HG03280 (cell line): ENCODE measurements around the gene LRRC23.
"Not testable (repeated sequence)": the region's sequence is repeated elsewhere in the genome, so short reads cannot be mapped to it uniquely, and the experiment has no call there.

Source experiments
- ATAC-seq: cut with Tn5 transposase; IDR thresholded peaks from one replicate; pipeline ENCODE4 v1.9.1; 2021; ENCODE audit warnings: mild to moderate bottlenecking, moderate library complexity; ENCODE audit not compliant: unreplicated experiment

LRRC23 gene

DNA sequence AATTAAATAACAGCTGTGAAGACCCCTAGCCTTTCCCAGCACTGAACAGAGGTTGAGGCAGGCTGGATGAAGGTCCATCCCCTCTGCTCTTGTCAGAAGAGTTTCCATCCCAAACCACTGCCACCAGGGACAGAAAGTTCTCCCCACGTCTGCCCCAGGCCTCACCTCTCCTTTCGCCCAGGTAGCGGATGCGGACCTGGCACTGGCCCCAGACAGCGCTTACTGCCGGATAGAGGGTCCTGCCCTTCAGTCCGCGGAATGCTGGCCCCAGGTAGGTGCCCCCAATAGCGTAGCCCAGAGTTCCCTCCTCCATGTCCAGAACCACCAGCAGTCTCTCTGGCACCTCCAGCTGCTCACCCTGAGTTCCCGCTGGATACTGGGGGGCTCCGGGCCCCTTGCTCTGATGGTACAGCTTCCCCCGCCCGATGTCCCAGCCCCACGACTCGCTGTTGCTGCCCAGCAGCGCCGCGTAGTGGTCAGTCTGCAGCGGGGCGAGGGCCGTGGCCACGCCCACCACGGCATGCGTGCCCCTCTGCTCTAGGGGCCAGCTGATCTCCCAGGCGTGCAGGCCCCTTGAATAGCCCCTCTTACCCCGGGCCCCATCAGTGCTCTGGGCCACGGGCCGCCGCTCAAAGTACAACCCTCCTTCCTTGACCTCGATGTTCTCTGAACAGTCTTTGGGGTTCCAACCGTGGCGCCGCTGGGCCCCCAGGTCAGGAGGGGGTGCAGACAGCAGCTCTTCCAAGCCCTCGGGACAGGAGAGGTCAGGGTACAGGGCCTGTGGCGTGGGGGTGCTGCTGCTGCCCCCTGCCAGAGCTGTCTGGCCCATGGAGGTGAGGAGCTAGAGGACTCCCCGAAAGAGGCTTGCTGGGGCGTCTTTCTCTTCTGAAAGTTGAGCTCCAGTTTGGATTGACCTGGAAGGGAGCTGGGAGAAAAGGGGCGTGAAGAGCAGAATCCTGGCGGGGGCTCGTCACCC is 32.3 kb upstream of the LRRC23 start:
- peak; percentile 26 for ATAC-seq

DNA sequence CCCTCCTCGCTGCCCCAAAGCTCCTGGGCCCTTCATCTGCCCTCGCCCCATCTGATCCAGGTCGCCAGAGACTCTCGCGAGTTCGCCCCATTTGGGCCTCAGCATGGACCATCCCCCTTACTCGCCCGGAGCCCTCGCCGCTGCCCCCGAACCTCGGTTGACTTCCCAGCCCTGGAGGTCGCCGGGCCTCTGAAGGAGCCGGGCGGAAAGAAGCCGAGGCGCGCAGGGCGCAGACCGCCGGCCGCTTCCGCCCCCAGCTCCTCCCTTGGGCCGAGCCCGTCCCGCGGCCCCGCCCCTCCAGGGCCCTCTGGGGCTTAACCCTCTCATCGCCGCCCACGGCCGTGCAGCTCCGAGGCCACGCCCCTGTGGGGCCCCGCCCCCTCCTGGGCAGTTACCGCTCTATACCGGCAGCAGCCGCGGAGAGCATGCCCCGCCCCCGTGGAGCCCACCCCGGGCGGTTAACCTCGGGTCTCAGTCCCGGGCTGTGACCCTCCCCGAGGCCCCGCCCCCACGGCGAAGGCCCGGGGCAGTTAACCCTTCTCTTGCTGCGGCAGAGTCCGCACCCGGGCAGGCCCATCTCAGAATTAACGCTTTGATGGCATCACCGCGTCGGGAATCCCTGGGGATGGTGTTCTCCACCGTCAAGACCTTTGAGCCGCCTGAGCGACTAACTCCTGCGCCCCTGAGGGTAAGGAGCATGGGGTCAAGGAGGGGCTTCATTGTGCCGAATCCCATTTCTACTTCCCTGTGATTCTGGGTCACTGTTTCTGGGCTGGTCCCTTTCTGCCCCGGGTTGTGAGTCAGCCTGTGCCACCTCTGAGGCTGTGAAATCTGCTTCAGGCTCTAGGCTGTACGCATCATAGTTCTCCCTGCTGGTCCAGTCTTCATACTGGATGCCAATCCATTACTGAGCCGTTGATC is 31.3 kb upstream of the LRRC23 start, which contains the start of gene SPSB2:
SPSB2 (minus strand) TSS at position 210 of the 921 bp plus-strand sequence. CDS start 402 bp downstream, outside the sequence.
- peak; percentile 75 for ATAC-seq

DNA sequence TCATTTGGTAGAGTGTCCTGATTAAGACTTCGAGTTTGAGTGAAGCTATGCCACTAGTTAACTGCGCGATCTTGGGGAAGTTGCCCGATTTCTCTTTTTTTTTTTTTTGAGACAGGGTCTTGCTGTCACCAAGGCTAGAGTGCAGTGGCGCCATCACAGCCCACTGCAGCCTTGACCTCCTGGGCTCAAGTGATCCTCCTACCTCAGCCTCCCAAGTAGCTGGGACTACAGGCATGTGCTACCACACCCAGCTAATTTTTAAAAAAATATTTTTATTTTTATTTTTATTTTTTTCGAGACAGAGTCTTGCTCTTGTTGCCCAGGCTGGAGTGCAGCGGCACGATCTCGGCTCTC is 30.6 kb upstream of the LRRC23 start:
- ATAC-seq: not testable (repeated sequence)

DNA sequence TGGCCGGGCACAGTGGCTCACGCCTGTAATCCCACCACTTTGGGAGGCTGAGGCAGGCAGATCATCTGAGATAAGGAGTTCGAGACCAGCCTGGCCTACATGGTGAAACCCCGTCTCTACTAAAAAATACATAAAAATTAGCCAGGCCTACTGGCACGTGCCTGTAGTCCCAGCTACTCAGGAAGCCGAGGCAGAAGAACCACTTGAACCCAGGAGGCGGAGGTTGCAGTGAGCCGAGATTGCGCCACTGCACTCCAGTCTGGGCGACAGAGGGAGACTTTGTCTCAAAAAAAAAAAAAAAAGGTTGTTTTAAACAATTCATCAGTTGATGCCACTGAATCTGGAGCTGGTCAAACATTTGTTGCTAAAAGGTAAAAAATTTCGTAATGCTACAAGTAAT is 24.8 kb upstream of the LRRC23 start:
- not testable (repeated sequence) for ATAC-seq

DNA sequence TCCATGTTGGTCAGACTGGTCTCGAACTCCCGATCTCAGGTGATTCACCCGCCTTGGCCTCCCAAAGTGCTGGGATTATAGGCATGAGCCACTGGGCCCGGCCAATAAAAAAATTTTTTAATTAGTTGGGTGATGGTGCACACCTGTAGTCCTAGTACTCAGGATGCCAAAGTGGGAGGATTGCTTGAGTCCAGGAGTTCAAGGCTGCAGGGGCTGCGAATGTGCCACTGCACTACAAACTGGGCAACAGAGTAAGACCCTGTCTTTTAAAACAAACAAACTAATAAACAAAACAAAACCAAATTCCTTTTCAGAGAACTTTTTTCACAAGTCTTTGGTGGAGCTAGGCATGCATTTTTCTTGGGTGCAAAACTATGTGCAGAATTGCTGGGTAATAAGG is 21.4 kb upstream of the LRRC23 start:
- no peak for ATAC-seq

DNA sequence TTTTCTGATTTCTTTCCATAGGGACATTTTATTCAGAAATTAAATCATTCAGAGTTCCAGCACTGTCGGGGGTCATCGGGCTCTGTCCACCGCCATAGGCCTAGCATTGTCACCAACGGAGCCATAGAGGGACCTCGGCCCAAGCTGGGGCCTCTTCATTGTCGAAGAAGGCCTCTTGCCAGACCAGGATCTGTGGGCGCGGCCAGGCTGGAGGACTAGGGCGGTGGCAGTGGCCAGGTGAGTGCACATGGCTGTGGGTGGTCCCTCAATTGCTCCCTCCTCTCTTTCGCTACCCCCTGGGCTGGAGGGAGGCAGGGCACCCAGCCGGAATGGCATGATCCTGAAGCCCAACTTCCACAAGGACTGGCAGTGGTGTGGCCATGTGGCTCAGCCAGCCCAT is 20.9 kb upstream of the LRRC23 start:
- no peak for ATAC-seq

DNA sequence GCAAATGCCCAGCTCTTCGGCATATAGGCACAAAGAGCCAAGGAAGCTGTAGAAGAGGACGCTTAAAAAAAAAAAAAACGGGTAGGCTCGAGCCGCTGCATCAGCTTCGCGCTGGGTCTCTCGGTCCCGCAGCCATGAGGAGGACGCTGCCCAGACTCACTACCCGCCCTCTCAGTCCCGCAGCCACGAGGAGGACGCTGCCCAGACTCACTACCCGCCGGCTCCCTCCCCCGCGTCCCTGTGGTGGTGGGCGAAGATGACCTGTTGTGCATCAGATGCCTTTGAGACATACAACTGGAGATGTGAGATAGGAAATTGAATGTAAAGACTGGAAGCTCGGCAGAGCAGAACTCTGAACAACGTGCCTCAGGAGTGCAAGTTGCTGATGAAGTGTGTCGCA is 20.1 kb upstream of the LRRC23 start:
- ATAC-seq: no peak

DNA sequence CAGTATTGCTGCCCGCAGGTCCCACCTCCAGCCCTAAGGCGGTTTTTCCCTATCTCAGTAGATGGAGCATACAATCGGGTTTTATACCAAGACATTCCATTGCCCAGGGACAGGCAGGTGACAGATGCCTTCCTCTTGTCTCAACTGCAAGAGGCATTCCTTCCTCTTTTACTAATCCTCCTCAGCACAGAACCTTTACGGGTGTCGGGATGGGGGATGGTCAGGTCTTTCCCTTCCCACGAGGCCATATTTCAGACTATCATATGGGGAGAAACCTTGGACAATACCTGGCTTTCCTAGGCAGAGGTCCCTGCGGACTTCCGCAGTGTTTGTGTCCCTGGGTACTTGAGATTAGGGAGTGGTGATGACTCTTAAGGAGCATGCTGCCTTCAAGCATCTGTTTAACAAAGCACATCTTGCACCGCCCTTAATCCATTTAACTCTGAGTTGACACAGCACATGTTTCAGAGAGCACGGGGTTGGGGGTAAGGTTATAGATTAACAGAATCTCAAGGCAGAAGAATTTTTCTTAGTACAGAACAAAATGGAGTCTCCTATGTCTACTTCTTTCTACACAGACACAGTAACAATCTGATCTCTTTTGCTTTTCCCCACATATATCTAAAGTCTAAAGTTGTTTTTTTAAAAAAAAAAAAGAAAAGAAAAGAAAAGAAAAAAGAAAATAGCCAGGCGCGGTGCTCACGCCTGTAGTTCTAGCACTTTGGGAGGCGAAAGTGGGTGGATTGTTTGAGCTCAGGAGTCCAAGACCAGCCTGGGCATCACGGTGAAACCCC is 18.2 kb upstream of the LRRC23 start:
- ATAC-seq: not testable (repeated sequence)

DNA sequence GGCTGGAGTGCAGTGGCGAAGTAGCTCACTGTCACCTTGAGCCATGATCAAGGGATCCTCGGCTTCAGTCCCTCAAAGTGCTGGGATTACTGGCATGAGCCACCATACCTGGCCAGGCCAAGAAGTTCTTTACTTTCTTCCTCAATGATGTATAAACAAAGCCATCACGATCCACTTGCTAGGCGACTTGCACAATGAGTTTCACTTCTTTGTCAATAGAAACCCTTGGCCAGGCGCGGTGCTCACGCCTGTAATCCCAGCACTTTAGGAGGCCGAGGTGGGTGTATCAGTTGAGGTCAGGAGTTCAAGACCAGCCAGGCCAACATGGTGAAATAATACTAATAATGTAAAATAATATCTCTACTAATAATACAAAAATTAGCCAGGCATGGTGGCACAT is 17.2 kb upstream of the LRRC23 start:
- no peak for ATAC-seq

DNA sequence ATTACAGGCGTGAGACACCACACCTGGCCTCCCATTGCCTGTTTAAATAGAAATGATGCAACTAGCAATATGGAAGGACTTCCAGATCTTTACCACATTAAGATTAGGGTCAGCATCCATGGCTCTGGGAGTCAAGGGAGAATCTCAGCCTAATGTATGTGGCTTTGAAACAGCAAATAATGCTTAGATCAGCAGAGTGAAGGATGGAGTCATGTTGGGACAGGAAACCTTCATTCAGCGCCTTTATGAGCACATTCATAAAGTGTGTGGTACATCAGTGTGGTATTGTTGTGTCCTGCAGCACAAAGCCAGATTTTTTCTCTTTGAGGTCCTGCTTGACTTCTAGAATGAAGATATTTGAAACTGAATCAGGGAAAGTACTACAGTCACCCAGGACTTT is 16.3 kb upstream of the LRRC23 start:
- no peak for ATAC-seq

DNA sequence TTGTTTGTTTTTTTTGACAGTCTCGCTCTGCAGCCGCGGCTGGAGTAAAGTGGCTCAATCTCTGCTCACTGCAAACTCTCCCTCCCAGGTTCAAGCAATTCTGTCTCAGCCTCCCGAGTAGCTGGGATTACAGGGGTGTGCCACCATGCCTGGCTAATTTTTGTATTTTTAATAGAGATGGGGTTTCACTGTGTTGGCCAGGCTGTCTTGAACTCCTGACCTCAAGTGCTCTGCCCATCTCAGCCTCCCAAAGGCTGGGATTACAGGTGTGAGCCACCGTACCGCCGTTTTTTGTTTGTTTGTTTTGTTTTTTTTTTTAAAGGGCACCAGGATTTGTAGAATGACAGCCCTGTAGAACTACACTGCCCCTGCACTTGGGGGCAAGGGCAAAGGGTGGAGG is 15.8 kb upstream of the LRRC23 start:
- not testable (repeated sequence) for ATAC-seq

DNA sequence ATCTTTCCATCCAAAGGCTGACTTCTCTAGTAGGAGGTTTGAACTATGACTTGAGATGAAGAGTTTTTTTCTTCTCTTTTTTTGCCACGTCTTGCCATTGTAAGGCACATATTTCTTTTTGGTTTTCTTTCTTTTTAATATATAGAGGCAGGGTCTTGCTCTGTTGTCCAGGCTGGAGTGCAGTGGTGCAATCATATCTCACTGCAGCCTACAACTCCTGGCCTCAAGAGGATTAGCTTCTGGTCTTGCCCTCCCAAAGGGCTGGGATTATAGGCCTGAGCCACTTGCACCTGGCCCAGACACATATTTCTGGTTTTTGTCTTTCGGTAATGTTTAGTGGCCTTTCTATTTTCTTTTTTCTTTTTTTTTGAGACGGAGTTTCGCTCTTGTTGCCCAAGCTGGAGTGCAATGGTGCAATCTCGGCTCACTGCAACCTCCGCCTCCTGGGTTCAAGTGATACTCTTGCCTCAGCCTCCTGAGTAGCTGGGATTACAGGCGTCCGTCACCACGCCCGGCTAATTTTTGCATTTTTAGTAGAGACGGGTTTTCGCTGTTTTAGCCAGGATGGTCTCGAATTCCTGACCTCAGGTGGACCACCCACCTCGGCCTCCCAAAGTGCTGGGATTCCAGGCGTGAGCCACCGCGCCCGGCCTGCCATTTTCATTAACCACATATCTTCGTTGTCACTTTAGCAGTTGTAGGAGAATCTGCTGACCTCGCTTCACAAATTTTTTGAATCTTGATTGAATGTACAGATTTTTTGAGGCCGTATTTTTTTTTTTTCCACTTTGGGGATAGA is 14.6 kb upstream of the LRRC23 start:
- ATAC-seq: not testable (repeated sequence)

DNA sequence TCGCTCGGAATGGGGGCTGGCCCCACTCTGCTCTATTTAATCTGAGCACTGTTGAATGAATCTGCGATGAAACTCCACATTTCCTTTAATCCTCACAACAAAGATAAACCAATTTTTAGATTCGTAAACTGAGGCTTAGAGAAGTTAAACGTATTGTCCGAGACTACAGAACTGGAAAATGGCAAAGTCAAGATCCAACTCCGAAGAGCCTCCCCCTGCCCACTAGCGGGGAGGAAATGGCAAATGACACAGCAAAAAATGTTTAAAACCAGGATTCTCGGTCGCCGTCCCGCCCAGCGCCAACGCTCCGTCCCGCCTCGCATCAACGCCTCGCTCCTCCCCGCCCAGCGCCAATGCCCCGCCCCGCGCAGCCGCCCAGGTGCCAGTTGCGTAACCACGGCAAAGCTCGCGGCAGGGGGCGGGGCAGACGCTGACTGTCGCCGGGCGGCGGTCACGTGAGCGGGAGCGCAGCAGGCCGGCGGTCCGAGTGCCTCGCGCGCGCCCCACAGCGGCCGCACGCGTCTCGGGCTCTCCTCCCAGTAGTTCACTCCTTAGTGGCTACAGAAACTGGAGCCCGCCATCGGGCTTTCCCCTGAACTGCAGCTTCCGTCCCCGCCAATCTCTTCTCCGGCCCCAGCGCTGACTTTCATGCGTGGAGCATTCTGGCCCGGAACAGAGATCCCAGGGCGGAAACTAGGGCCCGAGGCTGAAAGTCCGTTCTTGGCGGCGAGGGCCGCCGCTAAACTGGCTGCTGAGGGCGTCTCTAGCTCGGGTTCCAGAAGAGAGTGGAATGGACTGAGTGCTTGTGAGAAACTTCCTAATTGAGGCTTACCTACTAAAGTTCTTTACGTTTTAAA is 13.6 kb upstream of the LRRC23 start:
- peak; percentile 96 for ATAC-seq

DNA sequence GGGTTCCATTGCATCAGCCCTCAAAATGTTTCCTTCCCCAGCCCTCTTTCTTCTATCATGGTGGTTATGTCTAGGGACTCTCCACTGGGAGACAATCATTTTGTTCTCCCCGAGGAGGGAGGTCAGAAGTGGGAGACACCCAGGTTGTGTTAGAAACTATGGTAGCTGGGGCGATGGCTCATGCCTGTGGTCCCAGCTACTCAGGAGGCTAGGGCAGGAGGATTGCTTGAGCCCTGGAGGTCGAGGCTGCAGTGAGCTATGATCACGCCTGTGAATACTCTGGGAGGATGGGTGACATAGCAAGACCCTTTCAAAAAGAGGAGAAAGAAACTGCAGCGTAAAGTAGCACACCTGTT is 13.0 kb upstream of the LRRC23 start:
- no peak for ATAC-seq

DNA sequence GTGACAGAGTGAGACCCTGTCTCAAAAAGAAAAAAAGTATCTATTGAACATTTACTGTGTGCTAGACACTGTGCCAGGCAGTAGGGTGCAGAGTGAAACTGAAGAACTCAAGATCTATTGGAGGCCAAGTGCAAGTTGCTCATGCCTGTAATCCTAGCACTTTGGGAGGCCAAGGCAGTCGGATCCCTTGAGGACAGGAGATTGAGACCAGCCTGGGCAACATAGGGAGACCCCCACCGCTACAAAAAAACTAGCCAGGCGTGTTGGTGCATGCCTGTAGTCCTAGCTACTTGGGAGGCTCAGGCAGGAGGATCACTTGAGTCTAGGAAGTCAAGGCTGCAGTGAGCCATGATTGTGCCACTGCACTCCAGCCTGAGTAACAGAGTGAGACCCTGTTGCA is 11.9 kb upstream of the LRRC23 start:
- not testable (repeated sequence) for ATAC-seq

DNA sequence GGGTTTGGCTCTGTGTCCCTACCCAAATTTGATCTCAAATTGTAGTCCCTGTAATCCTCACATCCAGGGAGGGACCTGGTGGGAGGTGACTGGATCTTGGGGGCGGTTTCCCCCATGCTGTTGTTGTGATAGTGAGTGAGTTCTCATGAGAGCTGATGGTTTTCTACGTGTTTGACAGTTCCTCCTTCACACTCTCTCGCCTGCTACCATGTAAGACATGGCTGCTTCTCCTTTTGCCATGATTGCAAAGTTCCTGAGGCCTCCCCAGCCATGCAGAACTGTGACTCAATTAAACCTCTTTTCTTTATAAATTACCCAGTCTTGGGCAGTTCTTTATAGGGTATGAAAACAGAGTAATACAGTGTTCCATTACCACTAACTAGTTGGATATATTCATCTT is 10.3 kb upstream of the LRRC23 start:
- ATAC-seq: no peak

DNA sequence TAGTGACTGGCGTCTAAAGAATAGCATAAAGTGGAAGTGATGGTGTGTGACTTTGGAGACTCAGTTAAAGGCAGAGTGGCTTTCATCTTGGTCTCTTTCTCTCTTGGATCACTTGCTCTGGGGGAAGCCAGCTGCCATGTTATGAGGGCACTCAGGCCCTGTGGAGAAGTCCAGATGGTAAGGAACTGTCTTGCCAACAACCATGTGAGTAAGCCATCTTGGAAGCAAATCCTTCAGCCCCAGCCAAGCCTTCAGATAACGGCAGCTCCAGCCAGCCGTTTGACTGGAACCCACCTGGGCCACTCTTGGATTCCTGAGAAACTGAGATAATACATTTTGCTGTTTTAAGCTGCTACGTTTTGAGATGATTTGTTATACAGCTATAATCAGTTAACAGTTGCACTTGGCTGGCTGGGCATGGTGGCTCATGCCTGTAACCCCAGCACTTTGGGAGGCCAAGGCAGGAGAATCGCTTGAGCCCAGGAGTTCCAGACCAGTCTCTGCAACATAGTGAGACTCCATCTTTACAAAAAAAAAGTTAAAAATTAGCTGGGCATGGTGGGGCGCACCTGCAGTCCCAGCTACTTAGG is 7.7 kb upstream of the LRRC23 start:
- no peak for ATAC-seq

DNA sequence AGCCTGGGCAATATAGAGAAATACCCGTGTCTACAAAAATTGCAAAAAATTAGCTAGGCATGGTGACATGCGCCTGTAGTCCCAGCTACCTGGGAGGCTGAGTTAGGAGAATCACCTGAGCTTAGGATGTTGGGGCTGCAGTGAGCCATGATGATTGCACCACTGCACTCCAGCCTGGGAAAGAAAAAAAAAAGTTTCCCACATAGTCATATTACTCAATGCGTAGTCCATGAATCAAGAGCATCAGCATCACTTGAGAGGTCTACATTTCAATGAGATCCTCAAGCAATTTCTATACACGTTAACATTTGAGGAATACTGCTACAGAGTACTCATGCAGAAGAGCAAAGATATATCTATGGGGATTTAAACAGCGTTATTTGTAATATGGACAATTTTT is 5.2 kb upstream of the LRRC23 start:
- no peak for ATAC-seq
